HepG2 (cell line): ENCODE data around the gene BORCS5. TPM values are rescaled to one million over a fixed set of nuclear protein-coding genes. Genes with fewer than 3 reads are reported as not detected.

Source experiments
- CC2D1A ChIP-seq: sonication (generic); formaldehyde crosslinking; IDR thresholded peaks from 2 replicates; pipeline ENCODE4 v1.8.1; 2023; ENCODE audit warnings: mild to moderate bottlenecking, missing genetic modification reagents
- HDAC1 ChIP-seq: sonication (generic); formaldehyde crosslinking; IDR thresholded peaks from 2 replicates; pipeline ENCODE4 v1.5.1; 2020; ENCODE audit warnings: mild to moderate bottlenecking, missing genetic modification reagents
- HNRNPK ChIP-seq: fragments of 200-400 bp; formaldehyde crosslinking; IDR thresholded peaks from 2 replicates; pipeline ENCODE4 v1.6.1; 2018; ENCODE audit warnings: low read length, low read depth, moderate library complexity, mild to moderate bottlenecking; ENCODE audit not compliant: poor library complexity, severe bottlenecking
- ISL2 ChIP-seq: sonication (generic); formaldehyde crosslinking; IDR thresholded peaks from 2 replicates; pipeline ENCODE4 v1.5.0; 2020; ENCODE audit warnings: missing genetic modification reagents
- MZF1 ChIP-seq: sonication (generic); formaldehyde crosslinking; IDR thresholded peaks from 2 replicates; pipeline ENCODE4 v1.8.1; 2023; ENCODE audit warnings: mild to moderate bottlenecking, missing genetic modification reagents, borderline replicate concordance
- NBN ChIP-seq: fragments of 450-650 bp; conservative IDR thresholded peaks from 2 replicates; pipeline ENCODE4 v1.6.1; 2017
- NFE2L2 ChIP-seq: fragments of 150-350 bp; IDR thresholded peaks from 2 replicates; pipeline ENCODE4 v1.6.1; 2014; ENCODE audit warnings: low read length
- SMYD3 ChIP-seq: sonication (generic); formaldehyde crosslinking; IDR thresholded peaks from 2 replicates; pipeline ENCODE4 v1.8.1; 2023; ENCODE audit warnings: mild to moderate bottlenecking, missing genetic modification reagents
- ZBTB20 ChIP-seq: sonication (generic); formaldehyde crosslinking; IDR thresholded peaks from 2 replicates; pipeline ENCODE4 v1.8.1; 2023; ENCODE audit warnings: missing genetic modification reagents, low read depth, mild to moderate bottlenecking, borderline replicate concordance
- ZKSCAN8 ChIP-seq: IDR thresholded peaks from 2 replicates; pipeline ENCODE4 v1.6.1; 2016; ENCODE audit warnings: borderline replicate concordance, missing genetic modification reagents, missing compliant biosample characterization
- ZNF282 ChIP-seq: fragments of 450-650 bp; IDR thresholded peaks from 2 replicates; pipeline ENCODE4 v1.6.1; 2018; ENCODE audit not compliant: partially characterized antibody
- ZNF30 ChIP-seq: sonication (generic); formaldehyde crosslinking; IDR thresholded peaks from 2 replicates; pipeline ENCODE4 v1.5.0; 2020; ENCODE audit warnings: mild to moderate bottlenecking, missing genetic modification reagents
- ZNF367 ChIP-seq: sonication (generic); formaldehyde crosslinking; IDR thresholded peaks from 2 replicates; pipeline ENCODE4 v1.4.0; 2020; ENCODE audit warnings: missing genetic modification reagents, borderline replicate concordance
- ZNF432 ChIP-seq: sonication (generic); formaldehyde crosslinking; IDR thresholded peaks from 2 replicates; pipeline ENCODE4 v1.5.0; 2020; ENCODE audit warnings: missing genetic modification reagents, mild to moderate bottlenecking, borderline replicate concordance
- ZNF446 ChIP-seq: sonication (generic); formaldehyde crosslinking; IDR thresholded peaks from 2 replicates; pipeline ENCODE4 v1.5.0; 2020; ENCODE audit warnings: mild to moderate bottlenecking, missing genetic modification reagents
- ZNF484 ChIP-seq: sonication (generic); formaldehyde crosslinking; IDR thresholded peaks from 2 replicates; pipeline ENCODE4 v1.5.1; 2020; ENCODE audit warnings: mild to moderate bottlenecking, low read depth, missing genetic modification reagents, borderline replicate concordance
- polyA plus RNA-seq, 8 experiments: library from polyadenylated mRNA; depleted of rRNA in 3 of 8; stranded (reverse) in 7 of 8; unstranded in 1 of 8; fragments of >200 nt; fragmentation: Illumina TruSeq in 4 of 8; extraction: Trizol in 4 of 8; gene quantifications; 2 replicates each; pipeline versions ENCODE4 v1.2.1 to v1.2.3, GENCODE V29; 2011 to 2016; ENCODE audit warnings: low read depth in 4 of 8, missing spikeins in 1 of 8, mixed read lengths in 1 of 8; ENCODE audit not compliant: insufficient read depth in 1 of 8
- total RNA-seq, 5 experiments: library from RNA; depleted of rRNA; stranded (reverse); fragments of >200 nt; fragmentation: Illumina TruSeq; extraction: Trizol; gene quantifications; 2 replicates each; pipeline ENCODE4 v1.2.3, GENCODE V29; 2016; ENCODE audit warnings: low read depth in 1 of 5
- TF ChIP-seq, protein P1 (sequence below): sonication (generic); formaldehyde crosslinking; IDR thresholded peaks from 2 replicates; pipeline ENCODE4 v1.4.0; 2020; ENCODE audit warnings: missing genetic modification reagents
- TF ChIP-seq, protein P2 (sequence below): sonication (generic); formaldehyde crosslinking; IDR thresholded peaks from 2 replicates; pipeline ENCODE4 v1.4.0; 2020; ENCODE audit warnings: missing genetic modification reagents, mild to moderate bottlenecking, borderline replicate concordance
- TF ChIP-seq, protein P3 (sequence below): sonication (generic); formaldehyde crosslinking; IDR thresholded peaks from 2 replicates; pipeline ENCODE4 v1.4.0; 2020; ENCODE audit warnings: mild to moderate bottlenecking, missing genetic modification reagents, borderline replicate concordance
- TF ChIP-seq, protein P4 (sequence below): sonication (generic); formaldehyde crosslinking; IDR thresholded peaks from 2 replicates; pipeline ENCODE4 v1.5.0; 2020; ENCODE audit warnings: missing genetic modification reagents

BORCS5 gene
- total and polyA plus RNA-seq, 2 of the 13 experiments (the other 11 are each of a cell fraction or from before 2014, with no cell fraction given) = 3.9 to 4.7 TPM

DNA sequence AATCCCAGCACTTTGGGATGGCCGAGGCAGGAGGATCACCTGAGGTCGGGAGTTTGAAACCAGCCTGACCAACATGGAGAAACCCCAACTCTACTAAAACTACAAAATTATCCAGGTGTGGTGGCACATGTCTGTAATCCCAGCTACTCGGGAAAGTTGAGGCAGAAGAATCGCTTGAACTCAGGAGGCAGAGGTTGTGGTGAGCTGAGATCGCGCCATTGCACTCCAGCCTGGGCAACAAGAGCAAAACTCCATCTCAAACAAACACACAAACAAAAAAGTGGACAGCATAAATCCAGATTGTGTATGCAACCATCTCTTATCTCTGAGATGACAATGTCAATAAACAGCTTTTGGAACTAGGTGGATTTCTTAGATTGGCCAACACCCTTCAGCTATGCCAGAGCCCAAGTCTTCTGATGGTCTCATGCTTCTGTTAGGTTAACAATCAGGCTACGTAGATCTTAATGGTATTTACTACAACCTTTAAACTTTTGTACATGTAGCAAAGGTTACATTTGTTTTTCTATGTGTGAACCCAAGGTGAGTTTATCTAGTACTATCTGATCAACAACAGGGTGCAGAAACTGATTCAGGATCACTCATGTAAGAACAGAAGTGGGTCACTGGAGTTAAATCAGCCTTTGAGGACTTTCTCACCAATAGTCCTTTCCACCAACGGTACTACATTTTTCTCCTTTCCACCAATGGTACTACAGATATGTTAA is 132.1 kb downstream of the BORCS5 start (continued):
- TF ChIP-seq HDAC1 (CRISPR knock-in tag) (no peak; the same call in 1 of the 2 replicates), ZNF30 (CRISPR knock-in tag) (no peak), ZNF432 (CRISPR knock-in tag) (no peak), ZNF367 (CRISPR knock-in tag) (no peak), HNRNPK (no peak), SMYD3 (no peak), ISL2 (CRISPR knock-in tag) (peak; percentile 71), ZNF484 (CRISPR knock-in tag) (no peak), ZNF446 (no peak), ZKSCAN8 (no peak), ZBTB20 (CRISPR knock-in tag) (peak; percentile 92; the same call in 1 of the 2 replicates), NBN (no peak), MZF1 (no peak), ZNF282 (no peak), NFE2L2 (no peak), CC2D1A (no peak)
- TF ChIP-seq, protein P1, sequence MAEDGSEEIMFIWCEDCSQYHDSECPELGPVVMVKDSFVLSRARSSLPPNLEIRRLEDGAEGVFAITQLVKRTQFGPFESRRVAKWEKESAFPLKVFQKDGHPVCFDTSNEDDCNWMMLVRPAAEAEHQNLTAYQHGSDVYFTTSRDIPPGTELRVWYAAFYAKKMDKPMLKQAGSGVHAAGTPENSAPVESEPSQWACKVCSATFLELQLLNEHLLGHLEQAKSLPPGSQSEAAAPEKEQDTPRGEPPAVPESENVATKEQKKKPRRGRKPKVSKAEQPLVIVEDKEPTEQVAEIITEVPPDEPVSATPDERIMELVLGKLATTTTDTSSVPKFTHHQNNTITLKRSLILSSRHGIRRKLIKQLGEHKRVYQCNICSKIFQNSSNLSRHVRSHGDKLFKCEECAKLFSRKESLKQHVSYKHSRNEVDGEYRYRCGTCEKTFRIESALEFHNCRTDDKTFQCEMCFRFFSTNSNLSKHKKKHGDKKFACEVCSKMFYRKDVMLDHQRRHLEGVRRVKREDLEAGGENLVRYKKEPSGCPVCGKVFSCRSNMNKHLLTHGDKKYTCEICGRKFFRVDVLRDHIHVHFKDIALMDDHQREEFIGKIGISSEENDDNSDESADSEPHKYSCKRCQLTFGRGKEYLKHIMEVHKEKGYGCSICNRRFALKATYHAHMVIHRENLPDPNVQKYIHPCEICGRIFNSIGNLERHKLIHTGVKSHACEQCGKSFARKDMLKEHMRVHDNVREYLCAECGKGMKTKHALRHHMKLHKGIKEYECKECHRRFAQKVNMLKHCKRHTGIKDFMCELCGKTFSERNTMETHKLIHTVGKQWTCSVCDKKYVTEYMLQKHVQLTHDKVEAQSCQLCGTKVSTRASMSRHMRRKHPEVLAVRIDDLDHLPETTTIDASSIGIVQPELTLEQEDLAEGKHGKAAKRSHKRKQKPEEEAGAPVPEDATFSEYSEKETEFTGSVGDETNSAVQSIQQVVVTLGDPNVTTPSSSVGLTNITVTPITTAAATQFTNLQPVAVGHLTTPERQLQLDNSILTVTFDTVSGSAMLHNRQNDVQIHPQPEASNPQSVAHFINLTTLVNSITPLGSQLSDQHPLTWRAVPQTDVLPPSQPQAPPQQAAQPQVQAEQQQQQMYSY (CRISPR knock-in tag) = no peak
- TF ChIP-seq, protein P2, sequence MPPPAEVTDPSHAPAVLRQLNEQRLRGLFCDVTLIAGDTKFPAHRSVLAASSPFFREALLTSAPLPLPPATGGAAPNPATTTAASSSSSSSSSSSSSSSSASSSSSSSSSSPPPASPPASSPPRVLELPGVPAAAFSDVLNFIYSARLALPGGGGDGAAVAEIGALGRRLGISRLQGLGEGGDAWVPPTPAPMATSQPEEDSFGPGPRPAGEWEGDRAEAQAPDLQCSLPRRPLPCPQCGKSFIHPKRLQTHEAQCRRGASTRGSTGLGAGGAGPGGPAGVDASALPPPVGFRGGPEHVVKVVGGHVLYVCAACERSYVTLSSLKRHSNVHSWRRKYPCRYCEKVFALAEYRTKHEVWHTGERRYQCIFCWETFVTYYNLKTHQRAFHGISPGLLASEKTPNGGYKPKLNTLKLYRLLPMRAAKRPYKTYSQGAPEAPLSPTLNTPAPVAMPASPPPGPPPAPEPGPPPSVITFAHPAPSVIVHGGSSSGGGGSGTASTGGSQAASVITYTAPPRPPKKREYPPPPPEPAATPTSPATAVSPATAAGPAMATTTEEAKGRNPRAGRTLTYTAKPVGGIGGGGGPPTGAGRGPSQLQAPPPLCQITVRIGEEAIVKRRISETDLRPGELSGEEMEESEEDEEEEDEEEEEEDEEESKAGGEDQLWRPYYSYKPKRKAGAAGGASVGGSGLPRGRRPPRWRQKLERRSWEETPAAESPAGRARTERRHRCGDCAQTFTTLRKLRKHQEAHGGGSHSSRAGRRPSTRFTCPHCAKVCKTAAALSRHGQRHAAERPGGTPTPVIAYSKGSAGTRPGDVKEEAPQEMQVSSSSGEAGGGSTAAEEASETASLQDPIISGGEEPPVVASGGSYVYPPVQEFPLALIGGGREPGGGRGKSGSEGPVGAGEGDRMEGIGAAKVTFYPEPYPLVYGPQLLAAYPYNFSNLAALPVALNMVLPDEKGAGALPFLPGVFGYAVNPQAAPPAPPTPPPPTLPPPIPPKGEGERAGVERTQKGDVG (CRISPR knock-in tag) = peak; percentile 90; the same call in 1 of the 2 replicates
- TF ChIP-seq, protein P3, sequence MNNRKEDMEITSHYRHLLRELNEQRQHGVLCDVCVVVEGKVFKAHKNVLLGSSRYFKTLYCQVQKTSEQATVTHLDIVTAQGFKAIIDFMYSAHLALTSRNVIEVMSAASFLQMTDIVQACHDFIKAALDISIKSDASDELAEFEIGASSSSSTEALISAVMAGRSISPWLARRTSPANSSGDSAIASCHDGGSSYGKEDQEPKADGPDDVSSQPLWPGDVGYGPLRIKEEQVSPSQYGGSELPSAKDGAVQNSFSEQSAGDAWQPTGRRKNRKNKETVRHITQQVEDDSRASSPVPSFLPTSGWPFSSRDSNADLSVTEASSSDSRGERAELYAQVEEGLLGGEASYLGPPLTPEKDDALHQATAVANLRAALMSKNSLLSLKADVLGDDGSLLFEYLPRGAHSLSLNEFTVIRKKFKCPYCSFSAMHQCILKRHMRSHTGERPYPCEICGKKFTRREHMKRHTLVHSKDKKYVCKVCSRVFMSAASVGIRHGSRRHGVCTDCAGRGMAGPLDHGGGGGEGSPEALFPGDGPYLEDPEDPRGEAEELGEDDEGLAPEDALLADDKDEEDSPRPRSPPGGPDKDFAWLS (CRISPR knock-in tag) = no peak
- TF ChIP-seq, protein P4, sequence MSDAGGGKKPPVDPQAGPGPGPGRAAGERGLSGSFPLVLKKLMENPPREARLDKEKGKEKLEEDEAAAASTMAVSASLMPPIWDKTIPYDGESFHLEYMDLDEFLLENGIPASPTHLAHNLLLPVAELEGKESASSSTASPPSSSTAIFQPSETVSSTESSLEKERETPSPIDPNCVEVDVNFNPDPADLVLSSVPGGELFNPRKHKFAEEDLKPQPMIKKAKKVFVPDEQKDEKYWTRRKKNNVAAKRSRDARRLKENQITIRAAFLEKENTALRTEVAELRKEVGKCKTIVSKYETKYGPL = no peak
